ENCODE data around the gene TMPRSS12.

GRCh38 chr12:50842637-50843493, at the start of gene TMPRSS12:
- TF ChIP-seq SPI1 (IDR thresholded peaks at IDR 0.05; ENCODE audit: low read depth, low read length) = no peak
- no peak for TF ChIP-seq TAF1 (IDR thresholded peaks at IDR 0.05; ENCODE audit: low read depth, low read length)
- no peak for TF ChIP-seq POLR2A (IDR thresholded peaks at IDR 0.05; ENCODE audit: low read depth, low read length)
- TF ChIP-seq POLR2AphosphoS5 (IDR thresholded peaks at IDR 0.05; ENCODE audit: low read depth, low read length) = no peak
- no peak for TF ChIP-seq POU2F2 (IDR thresholded peaks at IDR 0.05; ENCODE audit: low read depth, low read length)
